WTC11 (cell line): ENCODE measurements around the gene MAST4. TPM values are rescaled to one million over a fixed set of nuclear protein-coding genes. Genes with fewer than 3 reads are reported as not detected.

Source experiments
- ATAC-seq: fragments of 200-7000 bp; cut with Tn5 transposase; 2 replicates; pipeline ENCODE4 v1.10.0; 2021; ENCODE audit warnings: mild to moderate bottlenecking, moderate library complexity
- CTCF ChIA-PET: fragments of 300-600 bp; sonication (Branson Sonifier 250); formaldehyde crosslinking; loops from one replicate; lab custom pipeline; 2021; ENCODE audit warnings: antibody characterized with exemption; lab: Charles Lee
- POLR2A ChIA-PET: fragments of 350-600 bp; sonication (Branson Sonifier 250); formaldehyde crosslinking; loops from one replicate; lab custom pipeline; 2021; ENCODE audit warnings: antibody characterized with exemption; lab: Charles Lee
- DNase-seq: peaks from one replicate; pipeline ENCODE4 v3.0.0; 2021; ENCODE audit warnings: low spot score
- H3K27ac Mint-ChIP-seq: 2 replicates; pipeline ENCODE4 v1.8.0; 2021; ENCODE audit warnings: mixed read lengths
- H3K27me3 Mint-ChIP-seq: 2 replicates; pipeline ENCODE4 v1.8.0; 2021; ENCODE audit warnings: low read depth, mild to moderate bottlenecking, moderate library complexity, mixed read lengths
- H3K36me3 Mint-ChIP-seq: 2 replicates; pipeline ENCODE4 v1.8.0; 2021; ENCODE audit warnings: mixed read lengths
- H3K4me1 Mint-ChIP-seq: 2 replicates; pipeline ENCODE4 v1.8.0; 2022; ENCODE audit warnings: mixed read lengths
- H3K4me3 Mint-ChIP-seq: 2 replicates; pipeline ENCODE4 v1.8.0; 2021; ENCODE audit warnings: mild to moderate bottlenecking, moderate library complexity, mixed read lengths
- H3K9me3 Mint-ChIP-seq: 2 replicates; pipeline ENCODE4 v1.8.0; 2021; ENCODE audit warnings: mixed read lengths
- ARID4B ChIP-seq: sonication (generic); formaldehyde crosslinking; IDR thresholded peaks from 2 replicates; pipeline ENCODE4 v1.8.0; 2023; ENCODE audit warnings: missing genetic modification reagents, mild to moderate bottlenecking, borderline replicate concordance
- ESRRA ChIP-seq: sonication (generic); formaldehyde crosslinking; IDR thresholded peaks from 2 replicates; pipeline ENCODE4 v1.8.1; 2022; ENCODE audit warnings: mild to moderate bottlenecking, missing genetic modification reagents, borderline replicate concordance
- FOXJ3 ChIP-seq: sonication (generic); formaldehyde crosslinking; IDR thresholded peaks from 2 replicates; pipeline ENCODE4 v1.9.0; 2021; ENCODE audit warnings: missing genetic modification reagents, mild to moderate bottlenecking, borderline replicate concordance
- FOXP4 ChIP-seq: sonication (generic); formaldehyde crosslinking; IDR thresholded peaks from 2 replicates; pipeline ENCODE4 v1.8.0; 2022; ENCODE audit warnings: mild to moderate bottlenecking, missing genetic modification reagents
- GABPB1 ChIP-seq: sonication (generic); formaldehyde crosslinking; IDR thresholded peaks from 2 replicates; pipeline ENCODE4 v1.8.1; 2023; ENCODE audit warnings: mild to moderate bottlenecking, missing genetic modification reagents
- GRHL2 ChIP-seq: fragments of 250-450 bp; sonication (Bioruptor Pico); IDR thresholded peaks from 2 replicates; pipeline ENCODE4 v1.8.0; 2022; ENCODE audit warnings: mild to moderate bottlenecking, moderate library complexity; ENCODE audit not compliant: insufficient replicate concordance, severe bottlenecking
- MYBL2 ChIP-seq: sonication (generic); formaldehyde crosslinking; IDR thresholded peaks from 2 replicates; pipeline ENCODE4 v1.8.1; 2023; ENCODE audit warnings: mild to moderate bottlenecking, moderate library complexity, missing genetic modification reagents
- OVOL2 ChIP-seq: fragments of 250-450 bp; sonication (Bioruptor Pico); IDR thresholded peaks from 2 replicates; pipeline ENCODE4 v1.9.0; 2021; ENCODE audit warnings: mild to moderate bottlenecking, borderline replicate concordance
- RORB ChIP-seq: fragments of 250-450 bp; sonication (Bioruptor Pico); IDR thresholded peaks from 2 replicates; pipeline ENCODE4 v1.9.0; 2021; ENCODE audit warnings: mild to moderate bottlenecking
- SOX15 ChIP-seq: fragments of 250-450 bp; sonication (Bioruptor Pico); IDR thresholded peaks from 2 replicates; pipeline ENCODE4 v1.9.0; 2021; ENCODE audit warnings: mild to moderate bottlenecking
- ZBTB21 ChIP-seq: sonication (generic); formaldehyde crosslinking; IDR thresholded peaks from 2 replicates; pipeline ENCODE4 v1.8.1; 2023; ENCODE audit warnings: mild to moderate bottlenecking, missing genetic modification reagents, borderline replicate concordance
- ZNF281 ChIP-seq: sonication (generic); formaldehyde crosslinking; IDR thresholded peaks from 2 replicates; pipeline ENCODE4 v1.8.0; 2023; ENCODE audit warnings: mild to moderate bottlenecking, missing genetic modification reagents
- ZSCAN18 ChIP-seq: fragments of 250-450 bp; sonication (Bioruptor Pico); IDR thresholded peaks from 2 replicates; pipeline ENCODE4 v2.1.2; 2022; ENCODE audit warnings: mild to moderate bottlenecking, moderate library complexity
- total RNA-seq: library from RNA; stranded (reverse); gene quantifications from 3 replicates; pipeline ENCODE4 v1.2.3, GENCODE V29; 2021
- TF ChIP-seq, protein P1 (sequence below): sonication (generic); formaldehyde crosslinking; IDR thresholded peaks from 2 replicates; pipeline ENCODE4 v1.8.1; 2023; ENCODE audit warnings: mild to moderate bottlenecking, missing genetic modification reagents, moderate library complexity
- TF ChIP-seq, protein P2 (sequence below): sonication (generic); formaldehyde crosslinking; IDR thresholded peaks from 2 replicates; pipeline ENCODE4 v1.8.0; 2022; ENCODE audit warnings: mild to moderate bottlenecking, missing genetic modification reagents
- TF ChIP-seq, protein P3 (sequence below): sonication (generic); formaldehyde crosslinking; IDR thresholded peaks from 2 replicates; pipeline ENCODE4 v1.8.1; 2022; ENCODE audit warnings: low read depth, mild to moderate bottlenecking, moderate library complexity, missing genetic modification reagents, borderline replicate concordance
- TF ChIP-seq, protein P4 (sequence below): sonication (generic); formaldehyde crosslinking; IDR thresholded peaks from 2 replicates; pipeline ENCODE4 v1.8.1; 2022; ENCODE audit warnings: mild to moderate bottlenecking, moderate library complexity, missing genetic modification reagents
- TF ChIP-seq, protein P5 (sequence below): fragments of 250-450 bp; sonication (Bioruptor Pico); IDR thresholded peaks from 2 replicates; pipeline ENCODE4 v1.9.0; 2021; ENCODE audit warnings: mild to moderate bottlenecking

MAST4 gene
- total RNA-seq, 1 experiment from 2014 or later = 8.0 TPM

DNA sequence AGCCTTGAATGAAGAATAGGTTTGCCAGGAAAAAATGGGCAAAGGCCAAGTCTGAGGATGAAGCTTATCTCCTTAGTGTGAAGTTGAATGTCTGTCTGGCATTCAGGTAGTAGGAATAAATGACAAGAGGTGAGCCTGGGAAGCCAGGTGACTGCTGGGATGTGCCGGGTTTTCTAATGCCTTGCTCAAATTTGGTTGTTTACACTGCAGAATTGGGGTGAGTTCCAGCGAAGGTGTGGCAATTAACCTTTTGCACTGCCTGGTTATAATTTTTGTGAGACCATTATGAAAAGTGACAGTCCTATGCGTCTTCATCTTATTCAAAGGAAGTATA lies 73.6 kb downstream of the MAST4 start (continued):
- TF ChIP-seq, protein P1, sequence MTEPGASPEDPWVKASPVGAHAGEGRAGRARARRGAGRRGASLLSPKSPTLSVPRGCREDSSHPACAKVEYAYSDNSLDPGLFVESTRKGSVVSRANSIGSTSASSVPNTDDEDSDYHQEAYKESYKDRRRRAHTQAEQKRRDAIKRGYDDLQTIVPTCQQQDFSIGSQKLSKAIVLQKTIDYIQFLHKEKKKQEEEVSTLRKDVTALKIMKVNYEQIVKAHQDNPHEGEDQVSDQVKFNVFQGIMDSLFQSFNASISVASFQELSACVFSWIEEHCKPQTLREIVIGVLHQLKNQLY (CRISPR knock-in tag) = no peak
- no peak for TF ChIP-seq ESRRA
- TF ChIP-seq, protein P2, sequence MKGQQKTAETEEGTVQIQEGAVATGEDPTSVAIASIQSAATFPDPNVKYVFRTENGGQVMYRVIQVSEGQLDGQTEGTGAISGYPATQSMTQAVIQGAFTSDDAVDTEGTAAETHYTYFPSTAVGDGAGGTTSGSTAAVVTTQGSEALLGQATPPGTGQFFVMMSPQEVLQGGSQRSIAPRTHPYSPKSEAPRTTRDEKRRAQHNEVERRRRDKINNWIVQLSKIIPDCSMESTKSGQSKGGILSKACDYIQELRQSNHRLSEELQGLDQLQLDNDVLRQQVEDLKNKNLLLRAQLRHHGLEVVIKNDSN (CRISPR knock-in tag) = no peak
- TF ChIP-seq, protein P3, sequence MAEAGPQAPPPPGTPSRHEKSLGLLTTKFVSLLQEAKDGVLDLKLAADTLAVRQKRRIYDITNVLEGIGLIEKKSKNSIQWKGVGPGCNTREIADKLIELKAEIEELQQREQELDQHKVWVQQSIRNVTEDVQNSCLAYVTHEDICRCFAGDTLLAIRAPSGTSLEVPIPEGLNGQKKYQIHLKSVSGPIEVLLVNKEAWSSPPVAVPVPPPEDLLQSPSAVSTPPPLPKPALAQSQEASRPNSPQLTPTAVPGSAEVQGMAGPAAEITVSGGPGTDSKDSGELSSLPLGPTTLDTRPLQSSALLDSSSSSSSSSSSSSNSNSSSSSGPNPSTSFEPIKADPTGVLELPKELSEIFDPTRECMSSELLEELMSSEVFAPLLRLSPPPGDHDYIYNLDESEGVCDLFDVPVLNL (CRISPR knock-in tag) = no peak

- ATAC-seq = no peak
- no peaks in the 10 kb centered on the region for H3K9me3 Mint-ChIP-seq
- ChIA-PET CTCF (no interaction called here), POLR2A (no interaction called here)
- H3K27me3 Mint-ChIP-seq = no peaks in the 10 kb centered on the region
- H3K4me3 Mint-ChIP-seq = no peak overlapping the region
- no peak overlapping the region for H3K27ac Mint-ChIP-seq
- peaks cover 23% of the 10 kb centered on the region for H3K4me1 Mint-ChIP-seq
- no peaks in the 10 kb centered on the region for H3K36me3 Mint-ChIP-seq
- TF ChIP-seq ESRRA (no peak), SOX15 (no peak), ARID4B (CRISPR knock-in tag) (no peak), OVOL2 (CRISPR knock-in tag) (no peak), FOXJ3 (no peak), GRHL2 (CRISPR knock-in tag) (no peak), MYBL2 (CRISPR knock-in tag) (no peak), FOXP4 (CRISPR knock-in tag) (no peak), RORB (CRISPR knock-in tag) (no peak), GABPB1 (no peak), ZBTB21 (no peak), ZNF281 (CRISPR knock-in tag) (no peak), ZSCAN18 (CRISPR knock-in tag) (no peak)
- TF ChIP-seq, protein P4, sequence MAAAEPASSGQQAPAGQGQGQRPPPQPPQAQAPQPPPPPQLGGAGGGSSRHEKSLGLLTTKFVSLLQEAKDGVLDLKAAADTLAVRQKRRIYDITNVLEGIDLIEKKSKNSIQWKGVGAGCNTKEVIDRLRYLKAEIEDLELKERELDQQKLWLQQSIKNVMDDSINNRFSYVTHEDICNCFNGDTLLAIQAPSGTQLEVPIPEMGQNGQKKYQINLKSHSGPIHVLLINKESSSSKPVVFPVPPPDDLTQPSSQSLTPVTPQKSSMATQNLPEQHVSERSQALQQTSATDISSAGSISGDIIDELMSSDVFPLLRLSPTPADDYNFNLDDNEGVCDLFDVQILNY (CRISPR knock-in tag) = no peak
- TF ChIP-seq, protein P5, sequence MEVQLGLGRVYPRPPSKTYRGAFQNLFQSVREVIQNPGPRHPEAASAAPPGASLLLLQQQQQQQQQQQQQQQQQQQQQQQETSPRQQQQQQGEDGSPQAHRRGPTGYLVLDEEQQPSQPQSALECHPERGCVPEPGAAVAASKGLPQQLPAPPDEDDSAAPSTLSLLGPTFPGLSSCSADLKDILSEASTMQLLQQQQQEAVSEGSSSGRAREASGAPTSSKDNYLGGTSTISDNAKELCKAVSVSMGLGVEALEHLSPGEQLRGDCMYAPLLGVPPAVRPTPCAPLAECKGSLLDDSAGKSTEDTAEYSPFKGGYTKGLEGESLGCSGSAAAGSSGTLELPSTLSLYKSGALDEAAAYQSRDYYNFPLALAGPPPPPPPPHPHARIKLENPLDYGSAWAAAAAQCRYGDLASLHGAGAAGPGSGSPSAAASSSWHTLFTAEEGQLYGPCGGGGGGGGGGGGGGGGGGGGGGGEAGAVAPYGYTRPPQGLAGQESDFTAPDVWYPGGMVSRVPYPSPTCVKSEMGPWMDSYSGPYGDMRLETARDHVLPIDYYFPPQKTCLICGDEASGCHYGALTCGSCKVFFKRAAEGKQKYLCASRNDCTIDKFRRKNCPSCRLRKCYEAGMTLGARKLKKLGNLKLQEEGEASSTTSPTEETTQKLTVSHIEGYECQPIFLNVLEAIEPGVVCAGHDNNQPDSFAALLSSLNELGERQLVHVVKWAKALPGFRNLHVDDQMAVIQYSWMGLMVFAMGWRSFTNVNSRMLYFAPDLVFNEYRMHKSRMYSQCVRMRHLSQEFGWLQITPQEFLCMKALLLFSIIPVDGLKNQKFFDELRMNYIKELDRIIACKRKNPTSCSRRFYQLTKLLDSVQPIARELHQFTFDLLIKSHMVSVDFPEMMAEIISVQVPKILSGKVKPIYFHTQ = no peak
- no peak for DNase-seq
Observed at GRCh38 chr5:66671305-66671704, 75.1 kb downstream of the MAST4 start.
